ENCODE results near the gene FARS2.

DNA sequence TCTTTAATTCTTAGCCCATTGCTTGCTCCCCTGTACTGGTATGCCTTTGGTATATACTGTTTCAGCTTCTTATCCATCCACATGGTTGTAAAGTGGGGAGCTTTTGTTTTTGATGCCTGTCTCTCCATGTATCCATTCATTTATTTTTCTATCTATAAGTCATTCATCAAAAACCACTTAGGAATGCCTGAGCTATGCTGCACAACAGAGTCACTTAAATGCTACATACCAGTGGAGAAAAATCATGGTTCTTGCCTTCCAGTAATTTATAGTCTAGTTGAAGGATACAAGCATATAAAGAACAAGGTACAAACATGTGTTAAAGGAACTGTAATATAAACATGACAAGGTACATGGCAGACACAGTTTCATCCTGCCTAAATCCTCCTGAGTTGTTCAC is 398.2 kb downstream of the FARS2 start:
- TF ChIP-seq, protein P1, sequence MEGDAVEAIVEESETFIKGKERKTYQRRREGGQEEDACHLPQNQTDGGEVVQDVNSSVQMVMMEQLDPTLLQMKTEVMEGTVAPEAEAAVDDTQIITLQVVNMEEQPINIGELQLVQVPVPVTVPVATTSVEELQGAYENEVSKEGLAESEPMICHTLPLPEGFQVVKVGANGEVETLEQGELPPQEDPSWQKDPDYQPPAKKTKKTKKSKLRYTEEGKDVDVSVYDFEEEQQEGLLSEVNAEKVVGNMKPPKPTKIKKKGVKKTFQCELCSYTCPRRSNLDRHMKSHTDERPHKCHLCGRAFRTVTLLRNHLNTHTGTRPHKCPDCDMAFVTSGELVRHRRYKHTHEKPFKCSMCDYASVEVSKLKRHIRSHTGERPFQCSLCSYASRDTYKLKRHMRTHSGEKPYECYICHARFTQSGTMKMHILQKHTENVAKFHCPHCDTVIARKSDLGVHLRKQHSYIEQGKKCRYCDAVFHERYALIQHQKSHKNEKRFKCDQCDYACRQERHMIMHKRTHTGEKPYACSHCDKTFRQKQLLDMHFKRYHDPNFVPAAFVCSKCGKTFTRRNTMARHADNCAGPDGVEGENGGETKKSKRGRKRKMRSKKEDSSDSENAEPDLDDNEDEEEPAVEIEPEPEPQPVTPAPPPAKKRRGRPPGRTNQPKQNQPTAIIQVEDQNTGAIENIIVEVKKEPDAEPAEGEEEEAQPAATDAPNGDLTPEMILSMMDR (IDR thresholded peaks at IDR 0.05; ENCODE audit: poor library complexity, severe bottlenecking): no peak
- no peak for TF ChIP-seq EZH2 (IDR thresholded peaks at IDR 0.05; ENCODE audit: borderline replicate concordance, insufficient read depth, low read length, poor library complexity, severe bottlenecking)
- no peak for TF ChIP-seq RAD21 (conservative IDR thresholded peaks at IDR 0.05)
- TF ChIP-seq EP300 (conservative IDR thresholded peaks at IDR 0.05; ENCODE audit: poor library complexity, severe bottlenecking): no peak
- TF ChIP-seq, protein P2, sequence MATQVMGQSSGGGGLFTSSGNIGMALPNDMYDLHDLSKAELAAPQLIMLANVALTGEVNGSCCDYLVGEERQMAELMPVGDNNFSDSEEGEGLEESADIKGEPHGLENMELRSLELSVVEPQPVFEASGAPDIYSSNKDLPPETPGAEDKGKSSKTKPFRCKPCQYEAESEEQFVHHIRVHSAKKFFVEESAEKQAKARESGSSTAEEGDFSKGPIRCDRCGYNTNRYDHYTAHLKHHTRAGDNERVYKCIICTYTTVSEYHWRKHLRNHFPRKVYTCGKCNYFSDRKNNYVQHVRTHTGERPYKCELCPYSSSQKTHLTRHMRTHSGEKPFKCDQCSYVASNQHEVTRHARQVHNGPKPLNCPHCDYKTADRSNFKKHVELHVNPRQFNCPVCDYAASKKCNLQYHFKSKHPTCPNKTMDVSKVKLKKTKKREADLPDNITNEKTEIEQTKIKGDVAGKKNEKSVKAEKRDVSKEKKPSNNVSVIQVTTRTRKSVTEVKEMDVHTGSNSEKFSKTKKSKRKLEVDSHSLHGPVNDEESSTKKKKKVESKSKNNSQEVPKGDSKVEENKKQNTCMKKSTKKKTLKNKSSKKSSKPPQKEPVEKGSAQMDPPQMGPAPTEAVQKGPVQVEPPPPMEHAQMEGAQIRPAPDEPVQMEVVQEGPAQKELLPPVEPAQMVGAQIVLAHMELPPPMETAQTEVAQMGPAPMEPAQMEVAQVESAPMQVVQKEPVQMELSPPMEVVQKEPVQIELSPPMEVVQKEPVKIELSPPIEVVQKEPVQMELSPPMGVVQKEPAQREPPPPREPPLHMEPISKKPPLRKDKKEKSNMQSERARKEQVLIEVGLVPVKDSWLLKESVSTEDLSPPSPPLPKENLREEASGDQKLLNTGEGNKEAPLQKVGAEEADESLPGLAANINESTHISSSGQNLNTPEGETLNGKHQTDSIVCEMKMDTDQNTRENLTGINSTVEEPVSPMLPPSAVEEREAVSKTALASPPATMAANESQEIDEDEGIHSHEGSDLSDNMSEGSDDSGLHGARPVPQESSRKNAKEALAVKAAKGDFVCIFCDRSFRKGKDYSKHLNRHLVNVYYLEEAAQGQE (IDR thresholded peaks at IDR 0.05; ENCODE audit: borderline replicate concordance): no peak
- no peak for TF ChIP-seq MXI1 (conservative IDR thresholded peaks at IDR 0.05; ENCODE audit: poor library complexity, severe bottlenecking)
- no peak for TF ChIP-seq POLR2AphosphoS5 (IDR thresholded peaks at IDR 0.05)
- no peak for TF ChIP-seq SMC3 (conservative IDR thresholded peaks at IDR 0.05; ENCODE audit: poor library complexity)
- TF ChIP-seq TAF1 (IDR thresholded peaks at IDR 0.05; ENCODE audit: low read depth): no peak
